T-helper 1 cell treated with Interleukin-12 subunit alpha and Interleukin-12 subunit beta and Interleukin-4 antibody, amounts not matched to agents 30 ng/mL and 1 ng/mL, for 36 hours (primary cell): ENCODE measurements around the gene SDCBP2. TPM values are rescaled to one million over a fixed set of nuclear protein-coding genes. Genes with fewer than 3 reads are reported as not detected.

Experiments used
- intact Hi-C: fragments of 100-400 bp; cut with micrococcal nuclease; formaldehyde crosslinking; loops from one replicate; pipeline ENCODE4 v1.15.1; 2024
- total RNA-seq: library from RNA; stranded (reverse); gene quantifications from 2 replicates; pipeline ENCODE4 v1.2.3, GENCODE V29; 2022

The SDCBP2 gene
- total RNA-seq, 1 donor from 2014 or later = 2.5 TPM

DNA sequence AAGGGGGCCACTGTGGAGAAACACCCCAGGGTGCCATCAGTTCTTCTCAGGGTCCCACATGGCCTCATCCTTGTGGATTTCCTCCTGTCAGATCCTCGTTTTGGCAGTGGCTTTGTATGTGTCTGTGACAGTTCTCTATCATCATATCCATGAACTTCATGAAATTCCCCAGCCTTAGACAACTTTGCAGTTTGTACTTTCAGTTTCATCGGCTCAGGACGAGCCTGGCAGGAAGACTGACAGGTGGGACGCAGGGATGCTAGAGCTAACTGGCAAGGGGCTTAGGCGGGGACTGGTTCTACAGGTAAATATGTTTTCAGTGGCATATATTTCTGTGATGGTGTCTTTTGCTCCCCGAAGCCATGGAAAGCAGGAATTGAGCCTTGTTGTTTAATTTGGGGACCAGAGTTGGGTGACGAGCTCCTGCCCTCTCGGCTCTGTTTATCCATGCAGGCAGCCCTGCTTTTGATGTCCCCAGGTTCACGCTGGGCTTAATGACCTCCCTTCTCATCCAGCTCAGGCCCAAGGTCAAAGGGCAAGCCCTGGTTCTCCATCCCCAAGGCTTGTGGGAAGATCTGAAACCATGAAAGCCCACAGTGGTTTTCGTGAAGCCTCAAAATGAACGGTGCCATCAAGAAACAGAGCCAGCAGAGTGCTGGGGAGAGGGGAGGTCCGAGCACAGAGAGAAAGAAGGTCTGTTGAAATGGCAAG lies 11.2 kb downstream of the SDCBP2 start:
- intact Hi-C loops = no loop called here

- intact Hi-C loops = no loop called here
These were observed 13.1 kb downstream of the SDCBP2 start for GRCh38 chr20:1315804-1316203.

DNA sequence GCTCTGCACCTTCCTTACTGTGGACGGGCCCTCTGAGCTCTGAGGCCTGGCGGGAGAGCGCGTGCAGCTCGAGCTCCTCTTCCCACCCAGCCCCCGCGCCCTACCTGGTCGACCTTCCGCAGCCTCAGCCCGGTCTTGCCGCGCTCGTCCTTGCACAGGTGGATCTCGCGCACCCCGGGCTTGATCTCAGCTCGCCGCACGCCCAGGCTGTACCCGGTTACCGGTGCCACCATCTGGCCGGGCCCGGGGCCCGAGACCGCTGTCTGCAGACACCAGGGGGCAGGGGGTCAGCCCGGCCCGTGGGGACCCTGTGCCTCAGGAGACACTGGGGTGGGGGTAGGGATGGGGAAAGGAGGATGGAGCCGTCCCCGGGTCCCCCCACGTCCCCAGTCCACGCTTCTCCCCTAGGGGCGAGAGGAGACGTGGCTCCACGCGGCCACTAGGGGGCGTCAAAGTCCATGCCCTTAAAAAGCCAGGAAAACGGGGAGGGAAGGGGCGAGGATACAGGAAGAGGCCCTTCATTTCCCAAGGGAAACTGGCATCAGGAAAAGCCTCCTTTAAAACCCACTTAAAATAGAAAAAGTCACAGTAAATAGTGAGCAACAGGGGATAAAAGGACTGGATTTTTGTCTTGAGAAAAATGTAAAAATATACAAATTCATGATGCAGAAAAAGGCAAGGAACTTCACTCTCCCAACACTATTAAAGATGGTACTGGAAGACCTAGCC lies 15.5 kb downstream of the SDCBP2 start:
- intact Hi-C loops = loop anchor here (1.0 kb wide), 3 partner anchors 80 to 190 kb away; partner anchors contain the start of gene FKBP1A

- intact Hi-C loops = loop anchor here (1.0 kb wide), 3 partner anchors 80 to 190 kb away; partner anchors contain the start of gene FKBP1A
These were observed 16.1 kb downstream of the SDCBP2 start for GRCh38 chr20:1312904-1313235.

DNA sequence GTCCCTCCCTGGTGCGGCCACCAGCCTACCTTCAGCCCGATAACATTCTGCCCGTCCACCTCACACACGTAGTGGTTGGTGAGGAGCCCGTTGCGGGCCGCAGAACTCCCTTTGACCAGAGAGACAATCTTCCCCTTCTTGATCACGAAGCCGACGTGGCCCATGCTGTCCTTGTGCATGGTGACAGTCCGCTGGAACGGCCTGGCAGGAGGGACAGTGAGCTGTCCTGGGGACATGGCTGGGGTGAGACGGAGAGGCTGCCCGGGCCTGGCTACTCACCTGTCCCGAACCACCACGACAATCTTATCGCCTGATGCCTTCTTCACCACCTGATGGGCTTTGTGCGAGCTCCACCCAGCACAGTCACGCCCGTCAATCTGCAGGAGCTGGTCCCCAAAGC lies 16.6 kb downstream of the SDCBP2 start:
- intact Hi-C loops = no loop called here

DNA sequence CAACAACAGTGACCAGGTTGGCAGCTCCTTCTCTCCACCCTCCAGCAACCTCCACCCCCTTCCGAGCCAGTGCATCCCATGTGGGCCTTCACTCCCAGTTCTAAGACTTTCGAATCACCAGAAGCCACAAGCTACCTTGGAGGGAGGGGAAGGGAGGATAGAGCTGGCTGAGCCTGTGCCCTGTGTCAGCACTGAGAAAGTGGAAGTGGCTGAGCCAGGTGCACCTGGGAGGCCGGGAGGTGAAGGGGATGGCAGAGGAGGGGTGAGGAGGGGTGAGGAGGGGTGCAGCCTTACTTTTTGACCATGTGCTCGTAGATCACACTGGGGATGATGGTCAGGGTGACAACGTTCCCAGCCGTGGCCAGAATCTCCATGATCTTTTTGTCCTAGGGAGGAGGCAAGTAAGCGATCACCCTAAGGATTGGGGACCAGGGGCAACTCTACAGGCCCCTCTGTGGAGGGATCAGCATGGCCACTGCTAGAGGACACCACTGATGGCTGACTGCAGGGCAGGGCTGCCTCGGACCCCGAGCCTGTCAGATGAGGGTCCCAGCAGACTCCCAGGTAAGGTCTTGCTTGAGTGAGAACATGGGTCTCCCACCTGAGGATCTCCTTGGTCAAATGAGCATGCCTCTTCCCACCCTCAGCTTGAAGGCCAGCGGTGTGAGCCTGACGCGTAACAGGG lies 18.3 kb downstream of the SDCBP2 start:
- intact Hi-C loops = no loop called here

DNA sequence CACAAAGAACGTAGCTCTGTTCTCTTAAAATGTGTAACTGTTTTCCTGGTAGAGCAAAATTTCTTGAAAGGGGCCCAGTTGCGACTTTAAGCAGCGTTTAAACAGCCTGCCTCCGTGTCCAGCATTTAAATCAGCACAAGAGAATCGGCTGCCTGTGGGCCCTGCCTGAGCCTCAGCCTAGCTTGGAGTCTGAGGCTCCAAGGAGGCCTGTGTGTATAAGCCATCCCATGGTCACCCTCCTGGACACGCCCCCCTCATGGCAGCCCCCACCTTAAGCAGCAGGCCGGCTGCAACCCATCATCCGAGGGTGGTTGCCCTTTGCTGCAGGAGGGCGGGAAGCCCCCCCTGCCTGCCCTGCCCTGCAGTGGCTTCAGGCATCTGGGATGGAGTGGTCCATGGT lies 18.9 kb downstream of the SDCBP2 start:
- intact Hi-C loops = no loop called here

DNA sequence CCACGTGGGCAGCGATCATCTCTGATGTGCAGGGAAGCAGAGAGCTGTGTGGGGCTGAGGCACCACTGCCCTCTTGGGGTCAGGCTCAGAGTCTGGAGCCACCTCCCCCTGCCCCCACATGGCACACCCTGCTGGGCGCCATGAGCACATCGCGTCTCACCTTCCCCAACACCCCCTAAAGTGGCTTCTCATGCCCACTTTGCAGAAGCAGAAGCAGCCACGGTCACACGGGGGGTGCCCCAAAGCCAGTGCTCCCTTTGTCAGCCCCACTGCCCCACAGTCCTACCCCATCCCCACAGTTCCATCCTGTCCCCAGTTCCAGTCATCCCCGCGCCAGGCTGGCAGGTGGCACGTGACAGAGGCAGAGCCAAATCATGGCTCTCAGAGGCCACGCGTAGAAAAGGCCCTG lies 19.5 kb downstream of the SDCBP2 start:
- intact Hi-C loops = no loop called here

GRCh38 chr20:1308702-1309095 lies 20.2 kb downstream of the SDCBP2 start:
- intact Hi-C loops = no loop called here

GRCh38 chr20:1308067-1308701 lies 20.8 kb downstream of the SDCBP2 start:
- intact Hi-C loops = no loop called here

GRCh38 chr20:1307571-1307971 lies 21.4 kb downstream of the SDCBP2 start:
- intact Hi-C loops = no loop called here

GRCh38 chr20:1307171-1307570 lies 21.8 kb downstream of the SDCBP2 start:
- intact Hi-C loops = no loop called here

- intact Hi-C loops = no loop called here
These were observed 22.4 kb downstream of the SDCBP2 start for GRCh38 chr20:1306316-1307135.

GRCh38 chr20:1305712-1306111 lies 23.2 kb downstream of the SDCBP2 start:
- intact Hi-C loops = no loop called here

- intact Hi-C loops = no loop called here
These were observed 24.0 kb downstream of the SDCBP2 start for GRCh38 chr20:1304710-1305515.

DNA sequence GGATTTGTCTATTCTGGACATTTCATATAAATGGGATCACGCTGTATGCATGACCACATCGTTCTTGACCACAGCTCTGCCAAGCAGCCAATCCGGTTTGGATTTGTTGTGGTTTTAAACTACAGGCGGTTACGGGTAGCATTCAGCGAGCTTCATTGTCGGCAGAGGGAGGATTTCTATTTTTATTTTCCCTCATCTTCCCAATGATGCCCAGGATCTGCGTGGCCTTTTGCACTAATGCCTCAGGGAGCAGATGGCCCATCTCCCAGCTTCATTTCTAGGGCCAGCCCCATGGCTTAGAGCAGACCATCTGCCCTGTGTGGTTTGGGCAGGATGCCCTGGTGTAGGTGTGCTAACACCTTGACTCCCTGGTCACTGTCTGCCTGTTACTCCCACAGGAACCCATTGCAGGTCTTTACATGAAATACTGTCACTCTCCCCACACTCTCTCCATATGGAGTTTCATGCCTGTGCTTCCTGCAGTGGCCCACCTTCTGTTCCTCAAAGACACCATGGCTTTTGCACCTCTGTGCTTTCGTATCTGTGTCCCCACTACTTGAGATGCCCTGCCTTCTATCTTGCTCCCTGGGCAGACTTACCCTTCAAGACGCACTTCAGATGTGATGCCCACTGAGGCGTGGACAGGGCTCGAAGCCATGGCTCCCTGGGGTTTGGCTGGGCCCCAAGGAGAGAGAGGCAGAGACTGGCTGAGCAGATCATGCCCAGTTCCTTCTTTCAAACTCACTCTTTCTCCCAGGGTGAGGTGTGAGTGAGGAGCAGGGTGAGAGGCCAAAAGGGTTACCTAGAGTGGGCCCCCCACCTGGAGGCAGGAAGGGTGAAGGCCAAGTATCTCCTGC lies 26.0 kb downstream of the SDCBP2 start:
- intact Hi-C loops = no loop called here

- intact Hi-C loops = loop anchor here (1.0 kb wide), 5 partner anchors 14 to 165 kb away; partner anchors contain the start of genes NSFL1C, RAD21L1 and SNPH
These were observed 27.9 kb downstream of the SDCBP2 start for GRCh38 chr20:1301031-1301529.

GRCh38 chr20:1300083-1300840 lies 28.7 kb downstream of the SDCBP2 start:
- intact Hi-C loops = no loop called here
